ENCODE results near the gene SARS2.

GRCh38 chr19:38932425-38933179 lies 2.0 kb upstream of the SARS2 start:
- TF ChIP-seq GATA2 (IDR thresholded peaks at IDR 0.05; ENCODE audit: low read depth, low read length) (no peak), GATA3 (IDR thresholded peaks at IDR 0.05; ENCODE audit: low read depth, low read length) (no peak)

Data from SH-SY5Y (cell line).